ENCODE results near the gene SYNC.

SYNC gene

DNA sequence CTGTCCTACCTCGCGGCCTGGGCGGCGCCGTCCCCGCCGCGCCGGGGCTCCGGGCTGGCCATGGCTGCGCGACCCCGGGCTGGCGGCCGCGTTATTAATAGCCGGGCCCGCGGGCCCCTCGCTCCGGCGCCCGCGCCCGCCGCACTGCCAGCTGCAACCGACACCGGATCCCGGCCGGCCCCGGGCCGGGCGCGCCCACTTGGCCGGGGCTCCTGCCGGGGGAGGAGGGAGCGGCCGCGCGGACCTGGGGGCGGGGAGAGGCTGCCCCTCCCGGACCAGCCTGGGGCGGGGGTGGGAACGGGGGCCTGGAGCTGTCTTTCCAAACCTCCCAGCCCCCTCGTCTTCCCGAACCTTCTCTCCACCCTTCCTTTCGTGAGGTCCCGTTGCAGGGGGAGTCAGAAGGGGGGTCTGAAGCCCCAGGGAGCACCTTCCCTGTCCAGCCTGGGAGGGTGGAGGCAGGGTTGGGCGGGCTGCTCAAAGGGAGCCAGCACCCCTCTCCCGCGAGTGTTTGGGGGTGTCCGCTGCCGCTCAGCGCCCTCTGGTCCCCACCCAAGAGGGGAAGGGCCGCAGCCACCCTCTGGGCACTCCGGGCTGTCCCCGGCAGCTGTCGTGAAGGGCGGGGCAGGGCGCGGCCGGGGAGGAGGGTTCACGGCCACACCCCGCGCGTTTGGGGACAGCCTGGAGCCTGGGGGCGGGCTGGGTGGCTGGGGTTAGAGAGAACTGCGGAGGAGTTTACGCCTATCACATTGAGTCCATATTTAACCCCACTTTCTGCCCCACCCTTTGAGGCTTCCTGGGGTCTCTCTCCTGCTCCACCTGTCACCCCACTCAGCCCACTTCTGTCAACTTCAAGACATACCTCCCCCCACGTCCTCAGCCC is at the start of gene SYNC:
TSS of gene SYNC (minus strand) at position 172 of the 880 bp plus-strand sequence. CDS start at position 62, 110 bp downstream.
- Histone ChIP-seq H3K27me3 (ENCODE audit: control insufficient read depth, insufficient read depth, low read length) (no peaks in the 10 kb centered on the region), H3K9ac (ENCODE audit: low read length) (peak within 1 kb of the TSS; percentile 81), H3K27ac (ENCODE audit: low read depth, low read length) (peak within 1 kb of the TSS; percentile 98), H3K4me3 (ENCODE audit: low read length) (peak within 1 kb of the TSS; percentile 80), H3K4me1 (ENCODE audit: control insufficient read depth, insufficient read depth, low read length) (peaks cover 24% of the 10 kb centered on the region), H3K36me3 (ENCODE audit: control insufficient read depth, insufficient read depth, low read length) (no peaks in the 10 kb centered on the region)

DNA sequence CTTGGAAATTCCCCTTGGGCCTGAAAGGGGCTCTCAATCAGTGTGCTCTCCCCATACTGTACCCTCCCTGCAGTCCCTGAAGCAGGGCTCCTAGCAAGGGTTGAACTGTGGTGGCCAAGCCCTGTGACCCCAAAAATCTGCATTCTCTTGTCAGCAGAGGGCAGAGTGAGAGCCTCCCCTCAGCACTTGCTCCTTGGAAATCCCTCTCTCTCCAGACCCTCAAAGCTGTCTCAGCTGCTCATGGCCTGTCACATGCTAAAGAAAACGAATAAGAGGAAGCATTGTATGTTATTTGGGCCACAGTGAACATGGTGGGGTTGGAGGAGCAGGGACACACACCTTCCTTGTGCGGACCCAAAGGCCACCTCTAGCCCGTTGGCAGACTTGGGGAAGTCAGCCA is 47.2 kb upstream of the SYNC start:
- Histone ChIP-seq H3K4me3 (ENCODE audit: low read length) (no peak overlapping the region), H3K9ac (ENCODE audit: low read length) (no peak overlapping the region), H3K27me3 (ENCODE audit: control insufficient read depth, insufficient read depth, low read length) (no peaks in the 10 kb centered on the region), H3K4me1 (ENCODE audit: control insufficient read depth, insufficient read depth, low read length) (peaks cover 9% of the 10 kb centered on the region), H3K27ac (ENCODE audit: low read depth, low read length) (no peak overlapping the region), H3K36me3 (ENCODE audit: control insufficient read depth, insufficient read depth, low read length) (no peaks in the 10 kb centered on the region)

DNA sequence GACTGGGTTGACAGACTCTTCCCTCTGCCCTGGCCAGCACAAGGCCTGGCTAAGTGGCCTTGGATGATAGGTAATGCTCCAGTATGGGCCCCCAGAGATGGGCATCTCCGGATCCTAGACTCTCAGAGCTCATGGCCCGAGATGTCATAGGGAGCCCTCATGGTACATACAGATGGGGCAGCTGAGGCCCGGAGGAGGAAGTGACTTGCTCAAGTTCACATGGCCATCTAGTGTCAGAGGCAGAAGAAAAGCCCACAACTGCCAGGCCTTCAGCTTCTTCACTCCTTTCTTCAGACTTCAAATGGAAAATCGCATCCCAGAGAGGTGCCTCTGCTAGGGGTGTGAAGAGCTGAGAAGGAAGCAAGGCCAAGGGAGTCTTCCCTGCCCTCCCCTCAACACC is 46.8 kb upstream of the SYNC start:
- no peak overlapping the region for H3K9ac ChIP-seq (ENCODE audit: low read length)
- H3K36me3 ChIP-seq (ENCODE audit: control insufficient read depth, insufficient read depth, low read length): no peaks in the 10 kb centered on the region
- no peak overlapping the region for H3K27ac ChIP-seq (ENCODE audit: low read depth, low read length)
- no peak overlapping the region for H3K4me3 ChIP-seq (ENCODE audit: low read length)
- H3K4me1 ChIP-seq (ENCODE audit: control insufficient read depth, insufficient read depth, low read length): peaks cover 6% of the 10 kb centered on the region
- H3K27me3 ChIP-seq (ENCODE audit: control insufficient read depth, insufficient read depth, low read length): no peaks in the 10 kb centered on the region

DNA sequence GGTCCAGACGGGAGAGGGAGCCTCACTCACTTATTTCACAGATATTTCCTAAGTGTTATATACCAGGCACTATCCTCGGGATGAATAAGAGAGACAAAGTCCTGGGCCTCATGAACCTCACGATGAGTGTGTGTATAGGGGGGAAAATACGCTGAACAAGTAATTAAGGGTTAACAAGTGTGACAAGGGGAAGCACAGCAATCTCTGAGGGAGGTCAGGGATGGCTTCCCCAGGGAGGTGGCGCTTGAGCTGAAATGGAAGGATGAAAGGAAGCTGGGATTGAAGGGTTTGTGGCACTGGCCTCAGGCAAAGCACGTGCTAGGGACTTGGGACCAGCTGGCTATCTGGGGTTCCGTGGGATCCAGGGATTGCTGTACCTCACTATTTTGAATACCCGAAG is 46.4 kb upstream of the SYNC start:
- H3K4me1 ChIP-seq (ENCODE audit: control insufficient read depth, insufficient read depth, low read length): peaks cover 4% of the 10 kb centered on the region
- no peak overlapping the region for H3K9ac ChIP-seq (ENCODE audit: low read length)
- no peaks in the 10 kb centered on the region for H3K27me3 ChIP-seq (ENCODE audit: control insufficient read depth, insufficient read depth, low read length)
- H3K4me3 ChIP-seq (ENCODE audit: low read length): no peak overlapping the region
- H3K36me3 ChIP-seq (ENCODE audit: control insufficient read depth, insufficient read depth, low read length): no peaks in the 10 kb centered on the region
- no peak overlapping the region for H3K27ac ChIP-seq (ENCODE audit: low read depth, low read length)

DNA sequence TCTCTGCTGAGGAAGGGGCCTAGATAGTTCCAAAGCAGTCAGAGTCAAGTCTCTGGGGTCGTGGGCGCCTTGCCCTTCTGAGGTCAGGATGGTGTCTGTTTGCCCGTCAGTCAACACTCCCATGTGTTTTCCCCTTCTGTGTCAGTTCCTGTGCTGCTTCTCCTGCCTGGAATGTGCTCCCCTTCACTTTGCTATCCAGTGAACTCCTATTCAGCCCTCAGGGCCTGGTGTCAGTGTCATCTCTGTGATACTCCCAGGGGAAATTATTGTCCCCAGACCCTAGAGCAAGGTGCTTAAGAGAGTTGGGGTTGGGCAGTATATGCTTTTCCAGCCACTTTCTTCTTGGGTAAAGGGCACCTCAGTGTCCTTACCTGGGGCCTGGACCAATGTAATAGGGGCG is 45.8 kb upstream of the SYNC start:
- no peak overlapping the region for H3K9ac ChIP-seq (ENCODE audit: low read length)
- no peak overlapping the region for H3K27ac ChIP-seq (ENCODE audit: low read depth, low read length)
- H3K4me1 ChIP-seq (ENCODE audit: control insufficient read depth, insufficient read depth, low read length): peaks cover 1% of the 10 kb centered on the region
- H3K27me3 ChIP-seq (ENCODE audit: control insufficient read depth, insufficient read depth, low read length): no peaks in the 10 kb centered on the region
- H3K4me3 ChIP-seq (ENCODE audit: low read length): no peak overlapping the region
- no peaks in the 10 kb centered on the region for H3K36me3 ChIP-seq (ENCODE audit: control insufficient read depth, insufficient read depth, low read length)

DNA sequence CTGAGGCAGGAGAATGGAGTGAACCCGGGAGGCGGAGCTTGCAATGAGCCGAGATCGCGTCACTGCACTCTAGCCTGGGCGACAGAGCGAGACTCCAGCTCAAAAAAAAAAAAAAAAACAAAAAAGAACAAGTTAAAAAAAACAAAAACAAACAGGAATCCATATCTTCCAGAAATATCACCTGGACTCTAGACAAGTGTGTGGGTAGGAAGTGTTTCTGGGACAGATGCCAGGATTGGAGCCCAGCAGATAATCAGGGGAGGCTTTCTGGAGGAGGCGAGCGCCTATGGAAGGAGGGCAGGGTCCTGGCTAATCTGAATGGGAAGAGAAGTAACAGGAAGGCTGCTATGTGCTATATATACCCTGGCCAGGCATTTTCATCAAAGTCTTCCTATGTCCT is 43.6 kb upstream of the SYNC start:
- Histone ChIP-seq H3K4me1 (ENCODE audit: control insufficient read depth, insufficient read depth, low read length) (peaks cover 3% of the 10 kb centered on the region), H3K4me3 (ENCODE audit: low read length) (no peak overlapping the region), H3K27ac (ENCODE audit: low read depth, low read length) (no peak overlapping the region), H3K27me3 (ENCODE audit: control insufficient read depth, insufficient read depth, low read length) (no peaks in the 10 kb centered on the region), H3K36me3 (ENCODE audit: control insufficient read depth, insufficient read depth, low read length) (no peaks in the 10 kb centered on the region), H3K9ac (ENCODE audit: low read length) (no peak overlapping the region)

DNA sequence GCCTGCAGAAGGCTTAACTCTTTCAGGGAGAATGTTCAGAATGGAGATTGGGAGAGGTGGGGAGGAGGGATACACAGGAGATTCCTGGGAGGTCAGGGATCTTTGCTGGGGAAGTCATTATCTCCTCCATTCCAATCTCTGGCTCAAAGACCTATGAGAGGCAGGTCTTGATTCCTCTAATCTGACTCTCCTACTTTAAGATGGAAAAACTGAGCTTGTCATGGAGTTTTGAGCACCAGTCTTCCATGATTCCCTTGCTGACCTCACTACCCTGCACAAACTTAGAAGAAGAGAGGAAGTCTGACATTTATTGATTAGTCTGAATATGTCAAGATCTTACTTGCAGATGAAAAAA is 41.5 kb upstream of the SYNC start:
- Histone ChIP-seq H3K27me3 (ENCODE audit: control insufficient read depth, insufficient read depth, low read length) (no peaks in the 10 kb centered on the region), H3K36me3 (ENCODE audit: control insufficient read depth, insufficient read depth, low read length) (no peaks in the 10 kb centered on the region), H3K9ac (ENCODE audit: low read length) (no peak overlapping the region), H3K4me1 (ENCODE audit: control insufficient read depth, insufficient read depth, low read length) (peaks cover 3% of the 10 kb centered on the region), H3K27ac (ENCODE audit: low read depth, low read length) (no peak overlapping the region), H3K4me3 (ENCODE audit: low read length) (no peak overlapping the region)

DNA sequence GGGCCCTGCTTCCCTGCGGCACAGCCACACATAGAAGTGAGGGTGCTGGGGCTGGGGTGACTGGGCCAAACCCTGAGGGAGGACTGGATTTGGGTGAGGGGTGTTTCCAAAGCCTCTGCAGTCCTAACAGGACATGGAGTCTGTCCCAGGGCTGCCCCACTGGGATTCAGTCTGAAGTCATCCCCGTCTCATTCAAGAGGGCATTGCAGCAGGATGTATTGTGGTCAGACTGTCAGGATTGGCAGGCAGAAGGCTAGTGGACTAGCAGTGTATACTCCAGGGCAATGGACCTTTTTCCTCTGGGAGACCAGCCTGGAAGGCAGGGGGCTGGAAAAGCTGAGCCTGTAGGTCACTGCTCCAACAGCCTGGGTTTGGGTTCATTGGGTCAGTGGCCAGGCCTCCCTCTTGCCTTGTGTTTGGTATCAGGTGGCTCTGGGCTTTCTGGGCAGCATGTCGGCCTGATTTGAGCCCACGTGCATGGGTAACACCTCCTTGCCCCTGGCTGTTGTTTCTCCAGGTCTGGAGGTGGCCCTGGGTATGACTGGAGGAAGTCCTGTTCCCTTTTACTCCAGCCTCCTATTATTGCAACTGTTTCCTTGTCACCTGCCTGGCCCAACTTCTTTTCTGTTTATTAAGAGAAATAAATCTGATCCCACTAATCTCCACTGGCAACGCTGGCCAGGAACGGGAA is 41.0 kb upstream of the SYNC start:
- Histone ChIP-seq H3K27me3 (ENCODE audit: control insufficient read depth, insufficient read depth, low read length) (no peaks in the 10 kb centered on the region), H3K27ac (ENCODE audit: low read depth, low read length) (peak overlapping the region; percentile 75), H3K4me3 (ENCODE audit: low read length) (peak overlapping the region; percentile 81), H3K36me3 (ENCODE audit: control insufficient read depth, insufficient read depth, low read length) (no peaks in the 10 kb centered on the region), H3K9ac (ENCODE audit: low read length) (no peak overlapping the region), H3K4me1 (ENCODE audit: control insufficient read depth, insufficient read depth, low read length) (peaks cover 3% of the 10 kb centered on the region)

DNA sequence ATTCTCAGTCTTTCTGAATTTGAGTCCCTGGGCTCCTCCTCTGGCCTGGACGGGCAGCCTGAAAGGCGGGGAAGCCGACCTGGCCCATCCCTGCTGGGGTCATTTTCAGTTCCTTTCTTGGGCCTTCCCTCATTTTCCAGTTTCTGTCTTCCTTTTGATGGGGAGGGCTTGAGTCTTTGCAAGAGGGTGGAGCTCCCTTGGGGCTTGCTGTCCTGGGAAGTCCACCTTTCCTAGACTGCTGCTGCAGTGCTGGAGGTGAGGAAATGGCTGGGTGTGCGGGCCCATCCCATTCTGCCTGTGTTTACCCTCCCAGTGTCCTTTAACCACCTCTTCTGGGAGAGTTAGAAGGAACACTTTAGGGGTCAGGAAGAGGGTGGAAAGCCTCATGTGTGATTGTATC is 40.4 kb upstream of the SYNC start:
- Histone ChIP-seq H3K4me3 (ENCODE audit: low read length) (peak overlapping the region; percentile 81), H3K27me3 (ENCODE audit: control insufficient read depth, insufficient read depth, low read length) (no peaks in the 10 kb centered on the region), H3K4me1 (ENCODE audit: control insufficient read depth, insufficient read depth, low read length) (peaks cover 3% of the 10 kb centered on the region), H3K27ac (ENCODE audit: low read depth, low read length) (peak overlapping the region; percentile 75), H3K36me3 (ENCODE audit: control insufficient read depth, insufficient read depth, low read length) (no peaks in the 10 kb centered on the region), H3K9ac (ENCODE audit: low read length) (no peak overlapping the region)

DNA sequence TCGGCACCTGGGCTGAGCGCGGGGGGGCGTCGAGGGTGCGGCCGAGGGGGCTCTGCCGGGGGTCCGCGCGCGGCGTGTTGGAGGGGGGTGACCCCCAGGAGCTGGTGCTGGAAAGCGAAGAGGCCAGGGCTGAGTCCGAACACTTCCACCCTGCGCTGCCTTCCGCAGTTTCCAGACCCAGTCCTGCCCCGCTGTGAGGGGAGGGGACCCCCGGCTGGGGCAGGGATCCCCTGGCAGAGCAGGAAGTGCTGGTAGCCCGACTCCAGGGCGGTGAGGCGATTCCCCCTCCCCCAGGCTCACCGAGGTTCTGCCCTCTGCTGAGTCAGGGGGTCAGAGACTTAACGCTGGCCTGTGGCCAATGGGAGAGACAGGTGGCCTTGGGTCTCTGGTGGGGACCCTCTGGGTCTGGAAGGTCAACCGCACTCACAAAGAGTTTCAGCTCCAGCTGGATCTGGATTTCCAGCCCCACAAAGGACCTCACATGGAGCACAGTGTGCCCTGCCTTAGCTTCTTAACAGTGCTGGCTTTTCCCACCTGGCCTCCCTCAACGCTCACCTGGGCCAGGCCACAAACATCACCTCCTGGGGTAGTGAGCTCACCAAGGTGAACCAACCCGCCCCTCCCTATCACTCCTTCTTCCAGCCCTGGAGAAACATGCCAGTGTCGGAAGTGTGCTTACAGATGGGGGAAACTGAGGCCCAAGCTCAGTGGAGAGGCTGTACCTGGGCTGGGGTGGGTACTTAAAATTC is 39.8 kb upstream of the SYNC start:
- H3K27ac ChIP-seq (ENCODE audit: low read depth, low read length): peak overlapping the region; percentile 75
- H3K4me3 ChIP-seq (ENCODE audit: low read length): peak overlapping the region; percentile 81
- no peaks in the 10 kb centered on the region for H3K36me3 ChIP-seq (ENCODE audit: control insufficient read depth, insufficient read depth, low read length)
- H3K4me1 ChIP-seq (ENCODE audit: control insufficient read depth, insufficient read depth, low read length): peaks cover 3% of the 10 kb centered on the region
- H3K9ac ChIP-seq (ENCODE audit: low read length): peak overlapping the region; percentile 70
- H3K27me3 ChIP-seq (ENCODE audit: control insufficient read depth, insufficient read depth, low read length): no peaks in the 10 kb centered on the region

DNA sequence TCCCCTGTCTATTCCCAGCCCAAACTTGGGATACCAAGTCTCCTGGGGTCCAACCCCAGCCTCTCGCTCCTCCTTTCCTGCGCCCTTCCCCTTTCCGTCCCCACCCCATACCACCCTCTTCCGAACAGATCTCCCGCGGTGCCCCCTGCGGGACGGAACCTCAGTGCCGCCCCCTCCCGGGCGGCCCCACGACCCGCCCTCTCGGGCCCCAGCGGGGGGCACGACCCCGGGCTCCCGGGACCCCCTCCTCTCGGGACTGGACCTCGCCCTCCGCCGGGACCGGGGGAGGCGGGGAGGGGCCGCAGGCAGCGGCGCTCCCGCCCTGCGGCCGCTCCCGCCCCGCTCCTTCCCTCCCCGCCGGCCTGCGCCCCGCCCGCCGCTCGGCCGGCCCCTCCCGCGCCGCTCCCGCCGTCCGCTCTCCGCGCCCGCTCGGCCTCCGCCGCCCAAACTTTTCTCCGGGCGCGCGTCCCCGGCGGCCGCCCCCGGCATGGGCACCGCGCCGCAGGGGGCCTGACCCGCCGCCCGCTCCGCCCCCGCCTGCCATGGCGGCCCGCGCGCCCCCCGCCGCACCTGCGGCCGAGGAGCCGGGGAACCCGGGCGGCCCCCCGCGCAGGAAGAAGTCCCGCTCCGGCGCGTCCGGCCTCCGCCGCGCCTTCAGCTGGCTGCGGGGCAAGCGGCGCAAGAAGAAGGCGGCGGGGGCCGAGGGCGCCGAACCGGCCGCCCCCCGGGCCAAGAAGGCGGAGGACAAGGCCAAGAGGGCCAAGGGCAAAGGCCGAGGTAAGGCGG is 39.0 kb upstream of the SYNC start:
- peak overlapping the region; percentile 81 for H3K4me3 ChIP-seq (ENCODE audit: low read length)
- peaks cover 3% of the 10 kb centered on the region for H3K4me1 ChIP-seq (ENCODE audit: control insufficient read depth, insufficient read depth, low read length)
- peak overlapping the region; percentile 3 for H3K9ac ChIP-seq (ENCODE audit: low read length)
- peak overlapping the region; percentile 75 for H3K27ac ChIP-seq (ENCODE audit: low read depth, low read length)
- H3K27me3 ChIP-seq (ENCODE audit: control insufficient read depth, insufficient read depth, low read length): no peaks in the 10 kb centered on the region
- H3K36me3 ChIP-seq (ENCODE audit: control insufficient read depth, insufficient read depth, low read length): no peaks in the 10 kb centered on the region

DNA sequence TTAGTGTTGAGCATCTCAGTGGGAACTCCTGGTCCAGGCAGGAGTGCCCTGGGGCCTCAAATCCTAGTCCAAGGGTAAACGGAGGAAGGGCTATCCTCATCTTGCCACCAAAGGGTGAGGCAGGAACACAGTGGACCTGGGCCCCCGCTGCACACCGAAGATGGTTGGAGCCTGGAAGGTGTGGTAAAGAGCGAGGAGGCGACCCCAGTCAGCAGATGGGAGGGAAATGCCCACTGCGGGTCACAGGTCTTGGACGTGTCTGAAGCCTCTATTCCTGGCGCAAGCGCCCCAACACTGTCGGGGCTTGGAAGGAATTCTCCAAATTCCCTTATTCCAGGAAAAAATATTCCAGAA is 38.5 kb upstream of the SYNC start:
- Histone ChIP-seq H3K27me3 (ENCODE audit: control insufficient read depth, insufficient read depth, low read length) (no peaks in the 10 kb centered on the region), H3K4me1 (ENCODE audit: control insufficient read depth, insufficient read depth, low read length) (peaks cover 3% of the 10 kb centered on the region), H3K4me3 (ENCODE audit: low read length) (peak overlapping the region; percentile 60), H3K36me3 (ENCODE audit: control insufficient read depth, insufficient read depth, low read length) (no peaks in the 10 kb centered on the region), H3K9ac (ENCODE audit: low read length) (peak overlapping the region; percentile 3), H3K27ac (ENCODE audit: low read depth, low read length) (no peak overlapping the region)

Data from rectal smooth muscle tissue (tissue), 1 donor.